Fibroblast of the aortic adventitia (primary cell): ENCODE results near the gene UQCR11. TPM values are rescaled to one million over a fixed set of nuclear protein-coding genes. Genes with fewer than 3 reads are reported as not detected.

Source experiments
- DNase-seq: peaks from one replicate; pipeline ENCODE4 v3.0.0-alpha.2; 2010; ENCODE audit warnings: low read depth
- H3K4me3 ChIP-seq: 2 replicates; pipeline ENCODE4 v1.5.1; 2011; ENCODE audit warnings: low read depth, mild to moderate bottlenecking, control low read depth, low read length, moderate library complexity
- total RNA-seq: library from RNA; depleted of rRNA; stranded (reverse); fragments of >200 nt; gene quantifications from 2 replicates; pipeline ENCODE4 v1.2.3, GENCODE V29; 2012; ENCODE audit warnings: low replicate concordance
- TF ChIP-seq, protein P1 (sequence below): IDR thresholded peaks from 2 replicates; pipeline ENCODE4 v1.5.1; 2011; ENCODE audit warnings: mild to moderate bottlenecking, low read length, control low read depth, inconsistent platforms; ENCODE audit not compliant: insufficient read depth

The UQCR11 gene
- total RNA-seq, 1 donor: 37.6 TPM

DNA sequence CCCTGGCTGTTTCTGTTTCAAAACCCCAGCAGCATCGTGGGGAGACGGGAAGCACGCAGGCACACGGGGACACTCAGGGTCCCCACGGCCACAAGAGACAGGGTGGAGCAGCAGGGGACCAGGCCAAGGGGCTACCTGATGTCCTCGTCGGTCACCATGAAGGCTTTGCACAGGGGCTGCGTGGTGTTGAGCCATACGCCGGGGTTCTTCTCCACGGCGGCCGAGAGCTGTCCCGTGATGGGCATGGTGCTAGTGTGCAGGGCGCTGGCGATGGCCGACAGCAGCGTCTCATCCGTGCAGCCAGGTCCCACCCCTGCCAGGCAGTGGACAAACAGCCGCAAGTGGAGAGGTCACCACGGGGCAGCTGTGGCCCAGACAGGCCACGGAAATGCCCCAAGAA is 24.3 kb downstream of the UQCR11 start:
- no peak overlapping the region for H3K4me3 ChIP-seq
- no peak for DNase-seq
- TF ChIP-seq, protein P1, sequence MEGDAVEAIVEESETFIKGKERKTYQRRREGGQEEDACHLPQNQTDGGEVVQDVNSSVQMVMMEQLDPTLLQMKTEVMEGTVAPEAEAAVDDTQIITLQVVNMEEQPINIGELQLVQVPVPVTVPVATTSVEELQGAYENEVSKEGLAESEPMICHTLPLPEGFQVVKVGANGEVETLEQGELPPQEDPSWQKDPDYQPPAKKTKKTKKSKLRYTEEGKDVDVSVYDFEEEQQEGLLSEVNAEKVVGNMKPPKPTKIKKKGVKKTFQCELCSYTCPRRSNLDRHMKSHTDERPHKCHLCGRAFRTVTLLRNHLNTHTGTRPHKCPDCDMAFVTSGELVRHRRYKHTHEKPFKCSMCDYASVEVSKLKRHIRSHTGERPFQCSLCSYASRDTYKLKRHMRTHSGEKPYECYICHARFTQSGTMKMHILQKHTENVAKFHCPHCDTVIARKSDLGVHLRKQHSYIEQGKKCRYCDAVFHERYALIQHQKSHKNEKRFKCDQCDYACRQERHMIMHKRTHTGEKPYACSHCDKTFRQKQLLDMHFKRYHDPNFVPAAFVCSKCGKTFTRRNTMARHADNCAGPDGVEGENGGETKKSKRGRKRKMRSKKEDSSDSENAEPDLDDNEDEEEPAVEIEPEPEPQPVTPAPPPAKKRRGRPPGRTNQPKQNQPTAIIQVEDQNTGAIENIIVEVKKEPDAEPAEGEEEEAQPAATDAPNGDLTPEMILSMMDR: no peak

DNA sequence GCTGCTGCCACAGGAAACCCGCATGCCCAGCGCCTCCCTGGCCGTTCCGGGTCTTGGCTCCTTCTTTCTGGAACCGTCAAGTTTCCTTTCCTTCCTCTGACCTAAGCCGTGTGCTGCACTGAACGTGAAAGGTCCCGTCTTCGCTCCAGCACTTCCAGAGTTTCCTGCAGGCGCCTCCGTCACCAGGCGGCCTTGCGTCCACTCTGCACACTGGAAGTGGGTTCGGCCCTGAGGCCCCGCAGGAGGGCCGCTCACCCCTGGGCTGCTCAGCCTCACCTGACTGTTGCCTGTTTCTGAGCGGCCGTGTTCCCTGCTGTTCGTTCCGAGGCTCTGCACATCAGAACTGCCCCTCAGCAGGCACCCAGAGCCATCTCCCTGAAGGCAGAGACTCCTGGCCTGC is 24.9 kb downstream of the UQCR11 start:
- TF ChIP-seq, protein P1: no peak
- no peak for DNase-seq
- H3K4me3 ChIP-seq: no peak overlapping the region

GRCh38 chr19:1579222-1579621 is 26.0 kb downstream of the UQCR11 start:
- TF ChIP-seq, protein P1: no peak

GRCh38 chr19:1577929-1578618 is 27.2 kb downstream of the UQCR11 start:
- DNase-seq: no peak
- TF ChIP-seq, protein P1: no peak

More at GRCh38 chr19:1579222-1579621, 26.0 kb downstream of the UQCR11 start:
- H3K4me3 ChIP-seq: no peak overlapping the region
- no peak for DNase-seq

DNA sequence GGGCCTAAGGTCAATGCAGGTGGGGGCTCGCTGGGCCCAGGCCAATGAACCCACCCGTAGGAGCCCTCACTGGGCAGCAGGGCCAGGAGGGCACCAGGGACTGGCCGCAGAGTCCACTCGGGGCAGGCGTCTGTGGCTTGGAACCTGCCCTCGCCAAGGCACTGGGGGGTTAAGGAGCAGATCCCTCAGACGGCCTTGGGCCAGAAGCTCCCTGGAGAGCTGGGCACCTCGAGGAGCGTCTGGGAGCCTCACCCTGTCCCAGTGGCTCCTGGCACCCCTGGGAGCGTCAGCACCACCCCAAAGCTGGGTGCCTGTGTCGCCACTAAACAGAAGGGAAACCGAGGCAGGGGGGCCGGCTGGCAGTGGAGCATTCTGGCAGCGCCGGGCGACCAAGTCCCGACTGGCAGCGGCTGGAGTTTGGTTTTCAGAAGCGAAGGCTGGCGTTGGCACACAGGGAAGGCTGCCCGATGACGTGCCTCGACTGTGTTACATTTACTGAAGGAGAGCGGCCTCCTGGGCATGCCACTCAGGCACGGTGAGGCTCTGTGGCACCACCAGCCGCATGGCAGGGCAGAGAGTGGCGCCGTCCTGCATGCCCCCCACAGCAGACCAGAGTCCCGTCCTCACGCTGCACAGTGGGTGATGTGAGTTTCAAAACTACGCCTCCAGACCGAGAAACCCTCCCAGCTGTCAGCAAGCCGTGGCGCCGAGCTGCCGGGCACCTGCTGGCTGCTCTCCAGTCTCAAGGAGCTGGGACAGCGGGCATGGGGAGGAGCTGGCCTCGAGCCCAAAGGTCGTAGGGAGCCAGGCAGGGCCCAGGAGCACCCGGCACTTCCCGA is 28.0 kb downstream of the UQCR11 start:
- DNase-seq: no peak
- TF ChIP-seq, protein P1: no peak

More at GRCh38 chr19:1577929-1578618, 27.2 kb downstream of the UQCR11 start:
- no peak overlapping the region for H3K4me3 ChIP-seq

GRCh38 chr19:1576242-1577089 is 28.8 kb downstream of the UQCR11 start:
- TF ChIP-seq, protein P1: no peak
- H3K4me3 ChIP-seq: no peak overlapping the region
- no peak for DNase-seq

More for the DNA sequence above, 28.0 kb downstream of the UQCR11 start:
- H3K4me3 ChIP-seq: no peak overlapping the region
